Superior temporal gyrus (tissue), 1 donor: ENCODE data around the gene ABLIM3.

Experiments used
- DNase-seq: peaks from one replicate; pipeline ENCODE4 v3.0.0-alpha.2; 2016; ENCODE audit errors: extremely low spot score

Gene ABLIM3

DNA sequence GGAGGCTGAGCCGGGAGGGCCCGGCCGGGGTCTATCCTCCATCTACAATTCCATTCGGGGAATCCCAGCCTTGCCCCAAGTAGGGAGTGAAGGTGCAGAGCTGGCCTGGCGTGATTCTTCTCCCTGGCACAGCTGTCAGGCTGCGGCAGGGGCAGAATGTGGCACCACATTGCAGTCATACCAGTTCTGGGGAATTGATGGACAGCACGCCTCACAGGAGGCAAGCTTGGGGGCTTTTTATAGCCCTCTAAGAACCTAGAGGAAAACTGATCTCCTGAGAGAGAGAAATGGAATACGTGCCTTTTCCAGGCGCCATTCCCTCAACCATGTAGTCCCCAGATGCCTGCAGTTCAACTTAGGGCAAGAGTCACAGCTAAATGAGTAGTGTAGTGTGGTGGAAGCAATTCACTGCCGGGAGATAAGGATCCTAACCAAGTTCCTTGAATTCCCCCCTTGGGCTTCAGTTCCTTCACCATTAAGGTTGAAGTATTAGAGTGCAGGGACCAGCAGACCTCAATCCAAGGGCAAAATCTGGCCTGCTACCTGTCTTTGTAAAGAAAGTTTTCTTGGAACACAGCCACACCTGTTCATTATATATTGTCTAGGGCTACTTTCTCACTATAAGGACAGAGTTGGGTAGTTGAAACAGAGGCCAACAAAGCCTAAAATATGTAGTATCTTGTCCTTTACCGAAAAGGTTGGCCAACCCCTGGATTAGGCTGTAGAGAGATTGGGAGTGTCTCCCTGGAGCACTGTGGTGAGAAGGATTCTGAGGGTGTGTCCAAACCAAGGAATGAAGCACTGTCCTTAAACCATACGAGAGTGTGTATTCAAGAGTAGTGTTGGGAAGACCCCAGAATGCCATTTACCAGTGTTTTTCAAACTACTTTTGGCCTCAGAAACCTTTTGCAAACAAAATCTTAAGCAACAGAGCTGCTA lies 141.0 kb downstream of the ABLIM3 start:
- DNase-seq = no peak

- DNase-seq = no peak
Observed at GRCh38 chr5:149282966-149283332, 141.7 kb downstream of the ABLIM3 start.

- no peak for DNase-seq
Observed at GRCh38 chr5:149283626-149284480, 142.6 kb downstream of the ABLIM3 start.

GRCh38 chr5:149284501-149284900 lies 143.2 kb downstream of the ABLIM3 start:
- DNase-seq = no peak

DNA sequence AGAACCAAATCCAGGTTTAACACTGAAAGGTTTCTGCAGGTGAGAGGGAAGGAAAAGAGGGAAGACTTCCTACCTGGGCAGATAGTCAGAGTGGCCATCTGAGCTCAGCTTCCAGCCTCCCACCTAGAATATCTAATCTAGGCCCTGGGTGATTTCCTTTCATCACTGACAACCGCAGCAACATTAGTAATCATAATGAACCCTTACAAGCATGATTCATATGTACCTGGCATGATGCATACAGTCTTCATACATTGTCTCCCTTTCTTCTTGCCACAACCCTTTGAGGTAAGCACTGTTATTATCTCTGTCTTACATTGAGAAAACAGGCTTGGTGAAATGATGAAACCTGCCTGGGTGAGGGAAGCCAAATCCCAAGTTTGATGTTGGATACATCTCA lies 143.9 kb downstream of the ABLIM3 start:
- no peak for DNase-seq

- no peak for DNase-seq
Observed at GRCh38 chr5:149288436-149288835, 147.1 kb downstream of the ABLIM3 start.

DNA sequence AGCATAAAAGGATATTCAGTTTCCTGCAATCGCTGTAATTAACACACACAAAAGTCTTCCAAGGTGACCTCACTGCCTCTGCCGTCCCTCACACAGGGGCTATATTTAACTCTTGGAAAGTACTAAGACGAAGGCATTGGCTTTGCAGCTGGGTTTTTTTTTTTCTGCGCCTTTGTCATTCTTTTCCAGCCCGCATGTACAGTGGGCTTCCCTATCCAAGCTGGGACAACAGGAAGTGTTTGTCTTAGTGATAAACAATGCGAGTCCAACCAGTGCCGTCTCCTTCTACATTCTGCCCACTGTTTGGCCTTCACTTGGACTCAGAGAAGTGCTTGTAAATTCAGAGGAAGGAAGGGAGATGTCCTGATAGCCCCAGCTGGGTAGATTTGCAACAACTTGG lies 148.0 kb downstream of the ABLIM3 start:
- DNase-seq = no peak

GRCh38 chr5:149294872-149295829 lies 153.9 kb downstream of the ABLIM3 start:
- DNase-seq = no peak

DNA sequence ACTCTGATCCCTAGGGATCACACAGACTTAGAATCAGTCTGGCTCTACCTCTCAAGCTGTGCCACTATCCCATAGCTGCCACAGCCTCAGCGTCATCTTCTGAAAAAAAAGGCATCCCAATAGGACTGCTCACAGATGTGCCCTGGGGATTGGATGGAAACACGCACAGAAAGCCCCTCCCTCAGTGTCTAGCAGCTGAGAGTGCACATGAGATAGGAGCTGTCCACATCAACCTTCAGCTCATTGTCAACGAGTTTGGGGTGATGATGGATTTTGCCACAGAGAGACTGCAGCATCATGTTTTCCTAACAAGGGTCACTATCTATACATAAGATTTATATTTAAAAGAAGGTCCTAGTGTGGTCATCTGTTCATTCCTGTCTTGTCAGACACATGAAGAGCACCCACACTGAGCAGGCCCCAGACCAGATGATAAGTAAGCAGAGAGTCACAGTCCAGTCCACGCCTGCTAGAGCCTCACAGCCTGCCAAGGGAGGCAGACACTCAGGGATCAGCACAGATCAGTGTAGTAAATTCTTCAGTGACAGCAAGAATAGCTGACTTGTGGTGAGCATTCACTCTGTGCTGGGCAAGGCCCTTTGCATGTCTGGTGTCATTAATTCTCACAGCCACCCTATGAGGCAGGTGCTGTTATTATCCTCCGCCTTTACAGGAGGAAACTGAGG lies 156.2 kb downstream of the ABLIM3 start:
- no peak for DNase-seq

DNA sequence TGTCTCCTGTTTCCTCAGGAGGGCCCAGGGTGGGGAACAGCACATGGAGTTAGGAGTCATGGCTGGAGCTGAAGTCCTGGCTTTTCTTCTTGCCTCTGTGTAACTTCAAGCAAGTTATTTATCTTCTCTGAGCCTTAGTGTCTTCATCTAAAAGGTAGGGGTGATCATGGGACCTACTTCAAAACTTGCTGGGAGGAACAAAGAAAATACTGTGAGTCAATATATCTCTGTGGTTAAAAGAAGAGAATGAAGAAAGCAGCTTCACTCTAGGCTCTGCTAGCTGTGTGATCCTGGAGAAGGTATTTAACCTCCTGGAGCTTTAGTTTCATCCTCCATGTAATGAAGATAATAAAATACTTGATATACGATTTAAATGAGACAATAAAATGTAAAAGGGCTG lies 156.9 kb downstream of the ABLIM3 start:
- DNase-seq = no peak

DNA sequence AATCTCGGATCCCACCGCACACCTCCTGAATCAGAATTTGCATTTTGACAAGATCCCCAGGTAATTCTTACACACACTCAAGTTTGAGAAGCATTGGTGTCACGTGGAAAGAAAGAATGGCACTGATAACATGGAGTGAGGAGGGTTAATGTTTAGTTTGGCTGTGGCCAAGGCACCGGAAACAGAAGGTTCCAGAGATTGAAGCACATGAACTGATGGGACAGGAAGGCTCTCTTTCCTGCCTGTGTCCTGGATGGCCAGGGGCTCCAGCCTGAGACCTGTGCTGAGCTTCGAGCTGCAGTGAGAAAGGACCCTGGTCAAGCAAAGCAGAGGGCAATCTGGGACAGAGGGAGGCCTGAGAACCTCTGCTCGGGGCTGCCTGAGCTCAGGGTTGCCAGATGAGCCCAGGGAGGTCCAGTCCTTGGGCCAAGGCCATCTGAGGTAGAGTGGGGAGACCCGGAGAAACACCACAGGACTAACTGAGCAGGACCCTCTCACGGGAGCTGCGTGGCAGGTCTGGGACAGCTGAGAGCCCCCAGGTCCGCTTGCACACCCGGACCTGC lies 157.6 kb downstream of the ABLIM3 start:
- no peak for DNase-seq

GRCh38 chr5:149299451-149300054 lies 158.3 kb downstream of the ABLIM3 start:
- no peak for DNase-seq

GRCh38 chr5:149300441-149300840 lies 159.1 kb downstream of the ABLIM3 start:
- no peak for DNase-seq

DNA sequence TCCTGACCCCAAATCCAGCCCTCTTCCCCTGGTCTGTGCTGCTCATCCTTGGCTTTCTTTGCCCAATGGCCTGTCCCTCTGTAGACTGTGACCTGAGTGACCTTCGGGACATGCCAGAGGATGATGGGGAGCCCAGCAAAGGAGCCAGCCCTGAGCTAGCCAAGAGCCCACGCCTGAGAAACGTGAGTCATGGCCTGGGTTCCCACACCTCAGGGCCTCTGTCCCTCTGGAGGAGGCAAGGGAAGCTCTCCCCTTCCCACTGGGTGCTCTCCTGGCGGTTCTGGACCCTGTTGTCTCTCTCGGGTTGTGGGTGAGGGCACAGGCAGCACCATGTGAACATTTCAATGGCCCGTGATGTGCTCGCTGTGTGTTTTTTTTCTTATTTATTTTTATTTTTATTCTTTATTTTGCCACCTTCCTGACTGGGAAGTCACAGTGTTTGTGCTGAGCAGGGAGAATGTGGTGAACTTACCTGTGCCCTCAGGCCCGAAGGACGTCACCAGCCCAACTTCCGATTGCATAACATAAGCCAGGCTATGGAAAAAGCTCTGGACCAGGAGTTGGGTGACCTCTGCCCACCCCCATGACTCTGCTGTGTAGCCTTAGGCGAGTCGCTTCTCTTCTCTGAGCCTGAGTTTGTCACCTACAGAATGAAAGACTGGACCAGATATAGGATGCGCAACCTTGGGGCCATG lies 159.9 kb downstream of the ABLIM3 start:
- no peak for DNase-seq

- DNase-seq = no peak
Observed at GRCh38 chr5:149301744-149302380, 160.6 kb downstream of the ABLIM3 start.

GRCh38 chr5:149302641-149303040 lies 161.3 kb downstream of the ABLIM3 start:
- DNase-seq = no peak

GRCh38 chr5:149303210-149303609 lies 161.9 kb downstream of the ABLIM3 start:
- no peak for DNase-seq

DNA sequence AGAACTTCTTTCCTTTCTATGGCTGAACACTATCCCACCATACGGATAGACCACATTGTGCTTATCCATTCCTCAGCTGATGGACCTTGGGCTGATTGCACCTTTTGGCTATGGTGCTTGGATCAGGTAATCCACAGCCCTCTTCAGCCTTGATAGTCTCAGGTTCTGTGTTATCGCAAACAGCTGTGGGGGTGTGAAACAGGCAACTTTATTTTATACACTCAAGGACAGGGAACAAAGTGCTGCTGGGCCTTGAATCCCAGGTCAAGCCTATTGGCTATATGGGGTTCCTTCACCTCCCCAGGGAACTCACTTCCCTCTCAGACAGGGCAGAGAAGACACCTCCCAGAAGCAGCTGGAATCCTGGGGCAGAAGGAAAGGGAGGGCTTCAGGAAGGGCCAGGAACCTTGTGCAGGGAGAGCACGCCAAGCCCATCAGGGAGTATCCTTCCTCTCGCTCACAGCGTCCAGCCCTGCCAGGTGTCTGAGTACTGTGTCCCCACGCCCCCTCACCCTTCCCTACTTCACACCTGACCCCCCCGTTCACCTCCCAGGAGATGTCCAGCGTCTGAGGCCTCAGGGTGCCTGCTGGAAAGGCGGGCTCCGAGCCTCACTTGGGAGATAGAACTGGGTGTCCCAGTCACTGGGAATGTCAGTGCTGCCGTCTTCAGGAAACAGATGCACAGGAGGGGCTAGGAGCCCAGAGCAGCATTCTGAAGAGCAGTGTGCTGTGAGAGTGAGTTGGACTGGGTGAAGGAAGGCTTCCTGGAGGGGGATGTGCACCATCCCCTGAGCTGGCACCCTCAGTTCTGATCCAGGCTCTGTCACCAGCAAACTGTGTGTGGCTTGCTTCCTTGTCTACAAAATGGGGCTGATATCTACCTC lies 163.1 kb downstream of the ABLIM3 start:
- DNase-seq = no peak
